Measurements from ENCODE around the gene ANXA1. TPM values are rescaled to one million over a fixed set of nuclear protein-coding genes. Genes with fewer than 3 reads are reported as not detected.

Gene ANXA1
- total and polyA plus RNA-seq, 4 donors, result 55.9 to 225 (median 129) TPM

- no peaks in the 10 kb centered on the region for H3K4me1 ChIP-seq (ENCODE audit: control insufficient read depth, insufficient read depth, low read length)
- no peaks in the 10 kb centered on the region for H3K9me3 ChIP-seq (ENCODE audit: control insufficient read depth, insufficient read depth, low read length)
- DNase-seq (ENCODE audit: low read depth in 4 of 6, low spot score in 6 of 6), result no peak
- H3K27ac ChIP-seq (ENCODE audit: low read depth, low read length), result no peak overlapping the region
- H3K4me3 ChIP-seq (ENCODE audit: low read depth, low read length), result no peak overlapping the region
- no CpG with 5 or more reads among the region's 4 CpGs for WGBS (ENCODE audit: insufficient coverage)
- no peaks in the 10 kb centered on the region for H3K27me3 ChIP-seq (ENCODE audit: control insufficient read depth, insufficient read depth, low read length)
- H3K36me3 ChIP-seq (ENCODE audit: control insufficient read depth, insufficient read depth, low read length), result no peaks in the 10 kb centered on the region
Measured at GRCh38 chr9:73137286-73137899, 14.3 kb upstream of the ANXA1 start.

DNA sequence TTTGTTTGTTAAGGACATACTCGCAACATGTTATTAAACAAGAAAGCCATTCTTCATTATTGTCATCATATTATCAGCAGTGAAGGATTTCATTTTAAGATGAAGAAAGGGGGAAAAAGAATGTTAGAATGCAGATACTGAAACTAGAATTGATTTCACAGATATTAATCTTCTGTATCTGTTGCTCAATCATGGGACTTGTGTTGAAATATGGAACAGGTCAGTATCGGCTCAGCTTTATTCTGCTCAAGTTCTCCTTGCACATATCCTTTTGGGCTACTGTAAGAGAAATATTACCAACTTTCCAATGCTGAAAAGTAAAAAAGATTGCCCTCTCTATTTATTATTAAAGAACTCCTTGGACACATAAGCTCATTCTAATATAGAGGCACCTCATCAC, 13.8 kb upstream of the ANXA1 start:
- no peaks in the 10 kb centered on the region for H3K9me3 ChIP-seq (ENCODE audit: control insufficient read depth, insufficient read depth, low read length)
- no peaks in the 10 kb centered on the region for H3K36me3 ChIP-seq (ENCODE audit: control insufficient read depth, insufficient read depth, low read length)
- no peak overlapping the region for H3K4me3 ChIP-seq (ENCODE audit: low read depth, low read length)
- no peak for DNase-seq (ENCODE audit: low read depth in 4 of 6, low spot score in 6 of 6)
- H3K27me3 ChIP-seq (ENCODE audit: control insufficient read depth, insufficient read depth, low read length), result no peaks in the 10 kb centered on the region
- no peaks in the 10 kb centered on the region for H3K4me1 ChIP-seq (ENCODE audit: control insufficient read depth, insufficient read depth, low read length)
- H3K27ac ChIP-seq (ENCODE audit: low read depth, low read length), result no peak overlapping the region
- no CpG with 5 or more reads among the region's 2 CpGs for WGBS (ENCODE audit: insufficient coverage)

GRCh38 chr9:73138516-73138915, 13.1 kb upstream of the ANXA1 start:
- WGBS (ENCODE audit: insufficient coverage), result no CpG with 5 or more reads among the region's 2 CpGs
- no peaks in the 10 kb centered on the region for H3K27me3 ChIP-seq (ENCODE audit: control insufficient read depth, insufficient read depth, low read length)

DNA sequence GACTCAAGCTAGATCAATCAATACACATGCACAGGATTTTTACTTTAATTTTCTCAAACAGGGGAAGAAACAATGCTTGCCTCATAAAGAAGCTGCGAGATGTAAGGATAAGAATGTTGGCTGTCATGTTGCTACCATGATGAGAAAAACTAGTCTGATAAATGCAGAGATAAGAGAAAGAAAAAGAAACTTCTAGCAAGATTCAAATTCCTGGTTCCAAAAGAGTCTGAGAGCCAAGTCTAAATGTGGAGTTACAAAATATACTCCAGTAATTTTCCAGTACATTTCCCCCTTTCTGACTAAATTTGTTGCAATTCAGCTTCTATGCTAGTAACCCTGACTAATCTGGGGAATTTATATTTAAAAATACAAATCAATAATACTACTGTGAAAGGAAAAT, 10.4 kb upstream of the ANXA1 start:
- no peak for DNase-seq (ENCODE audit: low read depth in 4 of 6, low spot score in 6 of 6)
- H3K9me3 ChIP-seq (ENCODE audit: control insufficient read depth, insufficient read depth, low read length), result no peaks in the 10 kb centered on the region
- no peak overlapping the region for H3K4me3 ChIP-seq (ENCODE audit: low read depth, low read length)
- H3K27ac ChIP-seq (ENCODE audit: low read depth, low read length), result no peak overlapping the region
- no peaks in the 10 kb centered on the region for H3K36me3 ChIP-seq (ENCODE audit: control insufficient read depth, insufficient read depth, low read length)
- no CpG with 5 or more reads among the region's 1 CpG for WGBS (ENCODE audit: insufficient coverage)
- H3K27me3 ChIP-seq (ENCODE audit: control insufficient read depth, insufficient read depth, low read length), result no peaks in the 10 kb centered on the region
- H3K4me1 ChIP-seq (ENCODE audit: control insufficient read depth, insufficient read depth, low read length), result no peaks in the 10 kb centered on the region

More at GRCh38 chr9:73138516-73138915, 13.1 kb upstream of the ANXA1 start:
- no peaks in the 10 kb centered on the region for H3K9me3 ChIP-seq (ENCODE audit: control insufficient read depth, insufficient read depth, low read length)
- H3K27ac ChIP-seq (ENCODE audit: low read depth, low read length), result no peak overlapping the region
- no peaks in the 10 kb centered on the region for H3K36me3 ChIP-seq (ENCODE audit: control insufficient read depth, insufficient read depth, low read length)
- no peak overlapping the region for H3K4me3 ChIP-seq (ENCODE audit: low read depth, low read length)
- no peak for DNase-seq (ENCODE audit: low read depth in 4 of 6, low spot score in 6 of 6)
- no peaks in the 10 kb centered on the region for H3K4me1 ChIP-seq (ENCODE audit: control insufficient read depth, insufficient read depth, low read length)

GRCh38 chr9:73143711-73144328, 7.8 kb upstream of the ANXA1 start:
- H3K4me1 ChIP-seq (ENCODE audit: control insufficient read depth, insufficient read depth, low read length), result no peaks in the 10 kb centered on the region
- WGBS (ENCODE audit: insufficient coverage), result 71% methylated on average over 1 of the region's 2 CpGs
- H3K4me3 ChIP-seq (ENCODE audit: low read depth, low read length), result no peak overlapping the region
- H3K27me3 ChIP-seq (ENCODE audit: control insufficient read depth, insufficient read depth, low read length), result no peaks in the 10 kb centered on the region
- no peak for DNase-seq (ENCODE audit: low read depth in 4 of 6, low spot score in 6 of 6)
- no peaks in the 10 kb centered on the region for H3K36me3 ChIP-seq (ENCODE audit: control insufficient read depth, insufficient read depth, low read length)
- no peaks in the 10 kb centered on the region for H3K9me3 ChIP-seq (ENCODE audit: control insufficient read depth, insufficient read depth, low read length)
- H3K27ac ChIP-seq (ENCODE audit: low read depth, low read length), result no peak overlapping the region

- 100% methylated on average over 1 of the region's 2 CpGs for WGBS (ENCODE audit: insufficient coverage)
- DNase-seq (ENCODE audit: low read depth in 4 of 6, low spot score in 6 of 6), result no peak
- Histone ChIP-seq H3K36me3 (ENCODE audit: control insufficient read depth, insufficient read depth, low read length) (no peaks in the 10 kb centered on the region), H3K9me3 (ENCODE audit: control insufficient read depth, insufficient read depth, low read length) (no peaks in the 10 kb centered on the region), H3K27ac (ENCODE audit: low read depth, low read length) (no peak overlapping the region), H3K4me1 (ENCODE audit: control insufficient read depth, insufficient read depth, low read length) (no peaks in the 10 kb centered on the region), H3K4me3 (ENCODE audit: low read depth, low read length) (no peak overlapping the region), H3K27me3 (ENCODE audit: control insufficient read depth, insufficient read depth, low read length) (no peaks in the 10 kb centered on the region)
Measured at GRCh38 chr9:73146111-73146815, 5.4 kb upstream of the ANXA1 start.

- Histone ChIP-seq H3K36me3 (ENCODE audit: control insufficient read depth, insufficient read depth, low read length) (no peaks in the 10 kb centered on the region), H3K4me3 (ENCODE audit: low read depth, low read length) (no peak overlapping the region), H3K9me3 (ENCODE audit: control insufficient read depth, insufficient read depth, low read length) (no peaks in the 10 kb centered on the region), H3K27ac (ENCODE audit: low read depth, low read length) (no peak overlapping the region), H3K27me3 (ENCODE audit: control insufficient read depth, insufficient read depth, low read length) (no peaks in the 10 kb centered on the region), H3K4me1 (ENCODE audit: control insufficient read depth, insufficient read depth, low read length) (no peaks in the 10 kb centered on the region)
- no peak for DNase-seq (ENCODE audit: low read depth in 4 of 6, low spot score in 6 of 6)
- WGBS (ENCODE audit: insufficient coverage), result no CpG with 5 or more reads among the region's 3 CpGs
Measured at GRCh38 chr9:73148447-73148937, 3.2 kb upstream of the ANXA1 start.

- no peaks in the 10 kb centered on the region for H3K27me3 ChIP-seq (ENCODE audit: control insufficient read depth, insufficient read depth, low read length)
- peak in 1 of 6 donors; percentile 29 for DNase-seq (ENCODE audit: low read depth in 4 of 6, low spot score in 6 of 6)
- H3K9me3 ChIP-seq (ENCODE audit: control insufficient read depth, insufficient read depth, low read length), result no peaks in the 10 kb centered on the region
- no peaks in the 10 kb centered on the region for H3K36me3 ChIP-seq (ENCODE audit: control insufficient read depth, insufficient read depth, low read length)
- WGBS (ENCODE audit: insufficient coverage), result no CpG with 5 or more reads among the region's 4 CpGs
- no peaks in the 10 kb centered on the region for H3K4me1 ChIP-seq (ENCODE audit: control insufficient read depth, insufficient read depth, low read length)
- H3K27ac ChIP-seq (ENCODE audit: low read depth, low read length), result peak overlapping the region; percentile 52
- H3K4me3 ChIP-seq (ENCODE audit: low read depth, low read length), result no peak overlapping the region
Measured at GRCh38 chr9:73149371-73150067, 2.1 kb upstream of the ANXA1 start.

DNA sequence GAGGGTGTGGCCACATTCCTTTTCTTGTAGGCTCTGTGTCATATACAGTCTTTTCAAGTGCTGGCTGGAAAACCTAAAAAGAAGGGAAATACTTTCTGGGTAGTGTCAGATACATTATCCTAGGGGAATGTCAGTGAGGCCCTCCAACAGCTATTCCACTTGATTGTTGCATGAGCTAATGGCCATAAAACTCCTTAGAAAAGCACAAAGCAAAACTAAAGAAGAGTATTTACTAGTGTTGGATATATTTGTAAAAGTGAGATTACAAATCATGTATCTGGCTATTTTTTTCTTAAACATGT, 829 bp downstream of the ANXA1 start:
- Histone ChIP-seq H3K4me1 (ENCODE audit: control insufficient read depth, insufficient read depth, low read length) (no peaks in the 10 kb centered on the region), H3K27ac (ENCODE audit: low read depth, low read length) (peak overlapping the region; percentile 65), H3K27me3 (ENCODE audit: control insufficient read depth, insufficient read depth, low read length) (no peaks in the 10 kb centered on the region), H3K9me3 (ENCODE audit: control insufficient read depth, insufficient read depth, low read length) (no peaks in the 10 kb centered on the region), H3K36me3 (ENCODE audit: control insufficient read depth, insufficient read depth, low read length) (no peaks in the 10 kb centered on the region), H3K4me3 (ENCODE audit: low read depth, low read length) (peak overlapping the region; percentile 46)
- no peak for DNase-seq (ENCODE audit: low read depth in 4 of 6, low spot score in 6 of 6)
